NK-92 (cell line): ENCODE data around the gene TPMT.

Experiments
- DNase-seq: peaks from one replicate; lab custom pipeline; 2025; ENCODE audit not compliant: unreplicated experiment; lab: John Stamatoyannopoulos, UW

Gene TPMT

DNA sequence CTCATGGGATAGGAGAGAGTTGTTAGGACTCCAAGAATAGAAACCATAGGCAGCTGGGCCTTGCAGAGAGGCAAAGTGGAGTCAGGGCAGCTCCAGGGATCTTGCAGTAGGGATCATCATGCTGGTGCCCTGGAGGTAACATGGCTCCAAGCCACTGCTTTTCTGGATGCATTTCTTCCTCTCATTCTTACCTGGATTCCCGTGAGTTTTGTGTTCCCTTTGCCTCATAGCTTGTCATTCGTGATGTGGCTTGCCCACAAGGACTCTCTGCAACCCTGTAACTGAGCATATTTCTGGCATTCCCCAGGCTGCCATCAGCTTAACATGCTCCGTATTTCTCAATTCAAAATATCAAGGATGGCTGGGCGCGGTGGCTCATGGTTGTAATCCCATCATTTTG lies 37.7 kb downstream of the TPMT start:
- DNase-seq = no peak

DNA sequence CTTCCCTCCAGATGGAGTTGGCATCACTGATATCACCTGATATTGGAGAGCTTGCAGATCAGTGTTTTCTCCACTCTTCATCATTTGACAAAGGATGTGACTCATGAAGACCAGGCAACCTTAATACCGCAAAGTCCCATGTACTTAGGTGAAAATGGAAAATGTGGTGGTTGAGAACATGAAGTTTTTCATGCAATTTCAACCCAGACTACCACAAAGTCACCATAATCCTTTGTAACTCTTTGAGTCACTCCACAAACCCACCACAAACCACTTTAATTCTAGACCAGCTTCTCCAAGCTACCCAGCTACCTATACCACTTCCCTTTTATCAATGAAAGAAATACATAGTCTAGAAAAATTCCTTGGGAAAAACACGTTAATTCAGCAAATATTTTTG lies 39.5 kb downstream of the TPMT start:
- DNase-seq = no peak

DNA sequence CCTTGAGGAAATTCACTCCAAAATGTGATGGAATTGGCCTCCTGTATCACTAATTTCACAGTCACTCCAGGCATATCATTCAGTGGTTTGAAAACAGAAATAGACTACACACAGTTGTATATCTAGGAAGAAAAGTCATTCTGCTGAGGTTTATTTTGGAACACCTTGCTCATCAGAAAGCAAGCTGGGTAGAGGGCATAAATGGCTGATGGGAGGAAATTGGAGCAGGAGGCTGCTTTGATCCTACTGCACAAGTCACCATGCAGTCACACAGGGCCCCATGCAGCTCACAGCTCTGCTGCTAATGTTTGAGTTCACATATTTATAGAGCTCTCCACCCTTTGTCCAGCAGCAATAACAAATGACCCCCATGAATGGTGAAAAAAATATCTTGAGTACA lies 44.7 kb downstream of the TPMT start:
- DNase-seq = no peak

DNA sequence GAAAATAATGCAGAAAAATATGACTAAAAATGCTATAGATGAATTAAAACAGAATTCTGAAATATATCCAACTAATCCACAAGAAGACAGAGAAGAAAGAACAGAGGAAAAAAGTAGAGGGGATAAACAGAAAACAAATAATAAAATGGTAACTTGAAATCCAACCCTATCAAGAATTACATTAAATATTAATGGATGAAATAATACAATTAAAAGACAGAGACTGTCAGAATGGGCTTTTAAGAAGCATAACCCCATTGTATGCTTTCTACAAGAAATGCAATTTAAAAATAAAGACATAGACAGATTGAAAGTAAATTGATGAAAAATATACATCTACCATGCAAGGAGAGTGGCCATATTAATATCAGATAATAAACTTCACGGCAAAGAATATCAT lies 47.8 kb downstream of the TPMT start:
- DNase-seq = no peak

GRCh38 chr6:18102783-18103509 lies 51.9 kb downstream of the TPMT start:
- no peak for DNase-seq

GRCh38 chr6:18101873-18102272 lies 53.0 kb downstream of the TPMT start:
- DNase-seq = no peak

DNA sequence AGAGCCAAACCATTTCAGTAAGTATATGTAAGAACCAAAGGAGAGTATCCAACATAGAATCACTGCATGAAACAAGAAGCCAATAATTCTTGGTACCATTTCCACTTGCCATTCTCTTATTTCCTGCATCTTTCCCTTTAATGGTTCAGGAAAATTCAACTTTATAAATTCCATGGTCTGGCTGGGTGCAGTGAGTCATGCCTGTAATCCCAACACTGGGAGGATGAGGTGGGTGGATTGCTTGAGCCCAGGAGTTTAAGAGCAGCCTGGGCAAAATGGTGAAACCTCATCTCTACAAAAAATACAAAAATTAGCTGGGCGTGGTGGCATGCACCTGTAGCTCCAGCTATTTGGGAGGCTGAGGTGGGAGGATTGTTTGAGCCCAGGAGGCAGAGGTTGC lies 53.6 kb downstream of the TPMT start:
- no peak for DNase-seq

DNA sequence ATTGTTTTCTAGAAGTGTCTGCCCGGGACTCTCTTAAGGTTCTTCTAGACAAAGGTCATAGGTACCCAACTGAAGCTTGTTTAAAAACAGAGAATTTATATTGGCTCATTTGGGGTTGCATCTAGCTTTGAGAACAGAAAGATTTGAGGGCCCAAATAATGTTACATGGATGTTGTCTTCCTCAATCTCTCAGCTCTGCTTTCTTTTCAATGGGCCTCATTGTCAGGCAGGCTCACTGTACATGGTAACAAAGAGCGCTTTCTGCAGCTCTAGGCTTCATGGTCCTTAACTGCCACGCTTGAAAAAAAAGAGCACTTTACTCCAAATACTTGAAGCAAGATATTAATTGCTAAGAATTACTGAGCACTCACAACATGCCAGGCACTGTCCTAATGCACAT lies 54.6 kb downstream of the TPMT start:
- DNase-seq = no peak

GRCh38 chr6:18099511-18099910 lies 55.4 kb downstream of the TPMT start:
- DNase-seq = no peak

GRCh38 chr6:18096423-18096822 lies 58.5 kb downstream of the TPMT start:
- DNase-seq = no peak

GRCh38 chr6:18091382-18091781 lies 63.5 kb downstream of the TPMT start:
- no peak for DNase-seq

- DNase-seq = no peak
These were observed 64.5 kb downstream of the TPMT start for GRCh38 chr6:18090349-18090786.

DNA sequence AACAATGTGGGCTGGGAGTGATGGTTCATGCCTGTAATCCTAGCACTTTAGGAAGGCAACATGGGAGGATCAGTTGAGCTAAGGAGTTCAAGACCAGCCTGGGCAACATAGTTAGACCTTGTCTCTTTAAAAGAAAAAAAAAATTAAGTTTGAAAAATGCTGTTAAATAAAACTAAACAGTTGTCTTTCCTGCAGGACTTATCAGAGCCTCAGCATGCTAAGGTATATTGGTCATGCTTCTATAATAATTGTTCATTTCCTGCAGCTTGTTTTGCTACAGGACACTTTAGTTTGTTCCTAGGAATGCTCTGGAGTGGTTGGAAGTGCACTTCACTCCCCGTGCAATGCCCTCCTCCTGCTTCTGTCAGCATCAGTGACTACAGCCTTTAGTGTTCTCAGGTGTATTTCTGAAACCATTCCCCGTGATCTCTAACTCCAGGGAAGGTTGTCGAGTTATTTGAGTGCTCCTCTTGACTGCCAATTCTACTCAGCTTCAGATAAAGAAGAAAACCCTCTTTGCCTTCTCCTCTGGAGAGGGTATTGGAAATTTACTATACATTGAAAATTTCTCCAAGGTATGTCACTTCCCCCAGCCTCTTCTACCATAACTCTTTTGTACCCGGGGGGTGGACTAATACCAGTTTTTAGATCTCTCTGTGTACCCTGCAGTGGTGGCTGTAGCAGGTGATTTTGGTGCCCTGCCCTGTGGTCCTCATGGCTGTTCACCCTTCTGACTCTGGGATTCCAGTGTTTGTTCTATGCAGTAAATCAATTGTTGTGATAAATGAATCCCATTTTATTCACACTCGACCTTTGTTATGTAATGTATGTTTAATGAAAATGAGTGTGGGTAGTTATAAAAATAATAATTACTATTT lies 66.2 kb downstream of the TPMT start:
- DNase-seq = no peak

GRCh38 chr6:18087396-18088165 lies 67.3 kb downstream of the TPMT start:
- DNase-seq = no peak

DNA sequence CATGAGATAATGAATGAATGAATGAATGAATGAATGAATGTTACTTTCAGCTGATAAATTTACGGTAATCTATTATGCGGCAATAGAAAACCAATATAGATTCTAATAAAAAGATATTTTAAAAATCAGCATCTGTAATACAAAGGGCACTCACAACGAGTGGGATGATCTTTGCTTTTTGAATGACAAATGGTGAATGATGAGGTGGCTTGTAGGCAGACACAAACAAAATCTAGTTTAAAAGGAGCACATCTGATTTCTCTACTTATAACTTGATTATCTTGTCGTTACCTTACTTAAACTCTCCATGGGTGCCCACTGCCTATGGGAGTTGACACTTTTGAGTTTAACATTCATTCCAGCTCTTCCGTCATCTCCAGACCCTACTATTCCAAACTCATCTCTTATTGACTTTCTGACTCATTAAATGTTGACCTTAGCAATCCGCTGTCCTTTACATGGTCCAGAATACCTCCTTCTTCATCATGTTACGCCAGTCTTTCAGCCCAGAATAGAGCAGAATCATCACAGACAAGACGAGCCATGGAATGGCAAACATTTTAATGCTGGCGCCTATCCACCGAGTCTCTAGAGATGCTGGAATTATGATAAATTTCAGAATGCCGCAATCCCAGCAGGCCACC lies 73.7 kb downstream of the TPMT start:
- DNase-seq = no peak

- no peak for DNase-seq
These were observed 74.3 kb downstream of the TPMT start for GRCh38 chr6:18080544-18080943.

GRCh38 chr6:18078866-18079265 lies 76.0 kb downstream of the TPMT start:
- no peak for DNase-seq
